LHCN-M2 (cell line): Measurements from ENCODE around the gene ABL2. TPM values are rescaled to one million over a fixed set of nuclear protein-coding genes. Genes with fewer than 3 reads are reported as not detected.
"Not testable (repeated sequence)": the region's sequence is repeated elsewhere in the genome, so short reads cannot be mapped to it uniquely, and the experiment has no call there.

Source experiments
- DNase-seq: peaks from one replicate; pipeline ENCODE4 v3.0.0-alpha.2; 2012; ENCODE audit warnings: low read depth
- total RNA-seq: library from RNA; depleted of rRNA; stranded (reverse); fragments of >200 nt; gene quantifications from 2 replicates; pipeline ENCODE4 v1.2.3, GENCODE V29; 2014

ABL2 gene
- total RNA-seq, 1 experiment from 2014 or later: 61.8 TPM

DNA sequence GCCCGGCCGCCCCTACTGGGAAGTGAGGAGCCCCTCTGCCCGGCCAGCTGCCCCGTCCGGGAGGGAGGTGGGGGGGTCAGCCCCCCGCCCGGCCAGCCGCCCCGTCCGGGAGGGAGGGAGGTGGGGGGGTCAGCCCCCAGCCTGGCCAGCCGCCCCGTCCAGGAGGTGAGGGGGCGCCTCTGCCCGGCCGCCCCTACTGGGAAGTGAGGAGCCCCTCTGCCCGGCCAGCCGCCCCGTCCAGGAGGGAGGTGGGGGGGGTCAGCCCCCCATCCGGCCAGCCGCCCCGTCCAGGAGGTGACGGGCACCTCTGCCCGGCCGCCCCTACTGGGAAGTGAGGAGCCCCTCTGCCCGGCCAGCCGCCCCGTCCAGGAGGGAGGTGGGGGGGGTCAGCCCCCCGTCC is 93.8 kb downstream of the ABL2 start:
- DNase-seq: not testable (repeated sequence)

DNA sequence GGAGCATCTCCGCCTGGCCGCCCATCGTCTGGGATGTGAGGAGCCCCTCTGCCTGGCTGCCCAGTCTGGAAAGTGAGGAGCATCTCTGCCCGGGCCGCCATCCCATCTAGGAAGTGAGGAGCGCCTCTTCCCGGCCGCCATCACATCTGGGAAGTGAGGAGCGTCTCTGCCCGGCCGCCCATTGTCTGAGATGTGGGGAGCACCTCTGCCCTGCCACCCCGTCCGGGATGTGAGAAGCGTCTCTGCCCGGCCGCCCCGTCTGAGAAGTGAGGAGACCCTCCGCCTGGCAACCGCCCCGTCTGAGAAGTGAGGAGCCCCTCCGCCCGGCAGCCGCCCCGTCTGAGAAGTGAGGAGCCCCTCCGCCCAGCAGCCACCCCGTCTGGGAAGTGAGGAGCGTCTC is 94.3 kb downstream of the ABL2 start:
- not testable (repeated sequence) for DNase-seq

DNA sequence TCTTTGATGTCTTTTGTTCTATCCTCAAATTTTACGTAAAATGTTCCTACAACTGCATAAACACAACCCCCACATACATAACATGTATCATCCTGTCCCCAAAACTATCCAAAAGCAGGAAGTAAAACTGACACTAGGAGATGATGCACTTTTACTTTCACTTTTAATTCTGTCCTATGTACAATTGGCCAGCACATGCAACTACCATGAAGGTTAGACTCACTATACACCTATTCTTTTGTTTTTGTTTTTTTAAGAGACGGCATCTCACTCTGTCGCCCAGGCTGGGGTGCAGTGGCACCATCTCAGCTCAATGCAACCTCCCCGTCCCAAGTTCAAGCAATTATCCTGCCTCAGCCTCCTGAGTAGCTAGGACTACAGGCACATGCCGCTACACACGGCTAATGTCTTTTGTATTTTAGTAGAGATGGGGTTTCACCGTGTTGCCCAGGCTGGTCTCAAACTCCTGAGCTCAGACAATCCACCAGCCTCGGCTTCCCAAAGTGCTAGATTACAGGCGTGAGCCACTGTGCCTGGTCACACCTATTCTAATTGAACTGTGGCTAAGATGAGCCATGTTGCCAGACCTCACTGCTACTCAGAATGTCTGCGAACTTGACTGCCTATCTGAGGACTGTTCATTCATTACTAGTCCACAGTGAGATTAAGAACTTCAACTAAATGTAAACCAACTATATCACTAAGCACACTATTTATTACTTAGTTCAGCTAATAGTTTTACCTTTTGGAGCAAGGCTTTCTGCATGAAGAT is 99.6 kb downstream of the ABL2 start:
- DNase-seq: no peak

DNA sequence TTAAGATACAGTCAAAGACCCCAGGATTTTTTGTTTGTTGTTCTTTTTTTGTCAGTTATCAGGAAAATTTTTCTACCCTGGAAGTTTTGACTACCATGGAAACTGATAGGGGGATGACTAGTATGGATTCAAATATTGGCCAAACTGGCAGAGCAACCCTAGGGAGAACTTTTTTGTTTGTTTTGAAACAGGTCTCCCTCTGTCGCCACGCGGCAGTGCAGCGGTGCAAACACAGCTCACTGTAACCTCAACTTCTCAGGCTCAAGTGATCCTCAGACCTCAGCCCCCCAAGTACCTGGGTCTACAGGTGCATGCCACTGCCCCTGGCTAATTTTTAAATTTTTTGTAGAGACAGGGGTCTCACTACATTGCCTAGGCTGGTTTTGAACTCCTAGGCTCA is 101.0 kb downstream of the ABL2 start:
- no peak for DNase-seq

DNA sequence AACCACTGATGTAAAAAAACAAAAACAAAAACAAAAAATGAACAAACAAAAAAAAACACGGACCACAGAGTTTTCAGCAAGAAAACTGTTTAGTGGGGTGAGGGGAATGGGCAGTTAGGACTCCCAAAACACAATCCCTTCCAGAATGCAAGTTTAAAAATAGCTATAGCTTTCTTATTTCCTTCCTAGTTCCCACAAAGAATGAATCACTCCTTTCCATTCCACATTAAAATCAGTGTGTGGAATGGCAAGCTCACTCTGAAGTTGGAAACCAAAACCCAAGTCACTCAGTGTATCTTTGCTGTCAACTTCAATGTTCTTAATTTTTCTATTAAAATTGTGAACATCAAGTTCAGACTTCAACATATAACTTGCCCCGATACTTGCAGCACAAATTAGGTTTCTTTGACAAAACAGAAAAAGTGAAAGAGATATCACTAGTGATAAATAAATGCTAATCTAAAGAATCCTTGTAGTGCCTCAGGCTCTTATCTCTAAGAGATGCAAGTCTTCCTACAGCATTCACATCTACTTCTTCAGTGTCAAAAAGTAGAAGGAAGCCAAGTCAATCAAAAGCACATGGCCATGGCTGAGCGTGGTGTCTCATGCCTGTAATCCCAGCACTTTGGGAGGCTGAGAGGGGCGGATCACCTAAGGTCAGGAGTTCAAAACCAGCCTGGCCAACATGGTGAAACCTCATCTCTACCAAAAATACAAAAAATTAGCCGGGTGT is 102.1 kb downstream of the ABL2 start:
- DNase-seq: peak; percentile 61

DNA sequence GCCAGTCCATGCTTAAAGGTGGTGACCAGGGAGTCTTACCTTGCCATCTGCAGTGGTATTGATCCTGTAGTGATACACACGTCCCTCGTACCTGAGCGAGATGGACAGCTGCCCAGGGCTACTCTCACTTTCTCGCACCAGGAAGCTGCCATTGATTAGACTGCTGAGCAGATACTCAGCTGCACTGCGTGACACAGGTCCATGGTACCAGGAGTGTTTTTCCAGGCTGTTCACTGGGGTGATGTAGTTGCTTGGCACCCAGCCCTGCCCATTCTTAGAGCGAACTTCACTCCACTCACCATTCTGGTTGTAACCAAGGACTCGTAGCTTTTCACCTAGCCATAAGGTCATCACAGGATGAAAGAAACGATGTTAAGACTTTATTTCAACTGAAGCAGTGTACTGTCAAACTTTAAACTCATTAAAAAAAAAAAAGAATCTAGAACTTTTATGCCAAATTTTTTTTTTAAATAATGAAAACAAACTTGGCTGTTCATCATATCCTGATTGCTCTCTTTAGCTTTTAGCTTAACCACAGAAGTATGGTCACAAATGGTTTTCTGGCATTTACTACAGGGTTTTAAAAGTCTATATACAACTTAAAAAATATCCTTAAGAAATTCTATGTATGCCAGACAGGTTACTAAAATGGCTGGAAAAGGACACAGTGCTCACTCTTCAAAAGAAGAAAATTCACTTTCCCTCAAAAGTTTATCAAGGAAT is 103.0 kb downstream of the ABL2 start:
- DNase-seq: no peak

DNA sequence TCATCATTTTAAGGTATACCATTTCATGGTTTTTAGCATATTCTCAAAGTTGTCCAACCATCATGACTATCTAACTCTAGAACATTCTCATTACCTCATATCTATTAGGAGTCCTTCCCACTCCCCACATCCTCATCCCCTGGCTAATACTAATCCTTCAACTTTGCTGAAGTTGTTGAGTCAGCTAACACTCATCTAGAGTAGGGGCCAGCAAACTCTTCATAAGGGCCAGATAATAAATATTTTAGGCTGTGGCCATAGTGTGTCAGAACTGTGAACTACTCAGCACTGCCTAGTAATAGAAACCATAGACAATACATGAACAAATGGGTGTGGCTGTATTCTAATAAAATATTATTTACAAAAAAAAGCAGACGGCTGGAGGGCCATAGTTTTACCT is 104.6 kb downstream of the ABL2 start:
- DNase-seq: peak; percentile 70

DNA sequence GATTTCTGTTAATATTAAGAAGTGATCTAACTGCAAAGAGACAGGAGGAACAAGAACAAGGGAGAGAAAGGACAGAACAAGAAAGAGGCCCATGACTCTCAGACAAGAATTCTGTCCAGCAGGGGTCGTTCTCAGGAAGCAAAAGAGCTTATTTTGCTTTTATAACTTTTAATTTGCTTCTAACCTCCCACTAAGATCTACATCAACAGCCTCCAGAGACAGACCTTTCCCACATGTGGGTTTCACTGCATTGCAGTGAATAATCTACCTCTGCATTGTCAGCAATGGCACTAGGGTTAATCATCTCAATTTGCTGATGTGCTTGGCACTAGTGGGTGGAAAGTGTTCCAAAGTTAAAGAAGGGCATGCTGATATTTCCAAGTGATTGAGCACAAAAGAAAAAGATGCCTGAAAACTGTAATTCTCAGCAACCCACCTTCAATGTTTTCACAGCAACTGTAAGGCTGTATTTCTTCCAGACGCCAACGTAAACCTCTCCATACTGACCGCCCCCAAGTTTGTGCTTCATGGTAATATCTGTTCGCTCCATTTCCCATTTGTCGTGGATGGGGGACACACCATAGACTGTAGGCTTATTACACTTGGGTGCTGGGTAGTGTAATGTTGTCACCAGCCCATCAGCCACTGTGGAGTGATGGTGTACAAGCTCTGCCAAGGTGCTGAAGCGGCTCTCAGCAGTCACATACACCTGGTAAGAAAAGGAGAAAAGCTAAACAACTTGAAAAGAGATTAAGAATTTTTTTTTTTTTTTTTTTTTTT is 108.1 kb downstream of the ABL2 start:
- DNase-seq: peak; percentile 39

DNA sequence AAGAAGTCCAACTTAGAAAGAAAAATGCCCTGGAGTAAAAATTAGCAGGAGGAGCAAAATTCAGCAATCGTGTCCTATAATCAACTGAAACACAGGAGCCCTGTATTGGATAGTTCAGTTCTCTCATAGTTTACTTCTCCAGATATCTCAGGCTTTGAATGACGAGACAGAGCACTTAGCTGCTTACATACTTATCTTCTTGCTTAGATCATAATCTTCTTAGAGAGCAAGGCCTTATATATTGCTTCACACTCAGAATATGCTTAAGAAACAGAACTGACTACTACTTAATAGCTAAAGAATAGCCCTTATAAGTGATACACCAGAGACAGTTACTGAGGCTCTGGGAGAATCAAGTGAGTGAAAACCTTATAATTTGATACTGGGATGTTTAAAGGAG is 108.7 kb downstream of the ABL2 start:
- no peak for DNase-seq

DNA sequence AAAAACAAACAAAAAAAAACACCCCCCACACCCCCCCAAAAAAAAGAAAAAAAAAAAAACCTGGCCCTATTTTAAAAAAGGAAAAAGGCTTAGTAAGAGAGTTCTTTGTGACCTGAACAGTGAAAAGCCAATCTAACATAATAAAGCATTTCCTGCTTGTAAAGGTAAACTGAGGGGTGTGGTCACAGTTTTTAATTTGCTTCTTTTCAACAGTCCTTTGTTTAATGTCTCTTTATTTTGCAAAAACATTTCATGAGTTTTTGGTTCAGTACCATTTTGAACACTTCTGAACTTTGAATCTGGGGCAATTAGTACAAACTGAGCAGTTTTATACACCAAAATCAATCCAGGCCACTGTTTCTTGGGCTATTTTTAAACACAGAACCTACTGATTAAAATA is 110.0 kb downstream of the ABL2 start:
- DNase-seq: no peak

DNA sequence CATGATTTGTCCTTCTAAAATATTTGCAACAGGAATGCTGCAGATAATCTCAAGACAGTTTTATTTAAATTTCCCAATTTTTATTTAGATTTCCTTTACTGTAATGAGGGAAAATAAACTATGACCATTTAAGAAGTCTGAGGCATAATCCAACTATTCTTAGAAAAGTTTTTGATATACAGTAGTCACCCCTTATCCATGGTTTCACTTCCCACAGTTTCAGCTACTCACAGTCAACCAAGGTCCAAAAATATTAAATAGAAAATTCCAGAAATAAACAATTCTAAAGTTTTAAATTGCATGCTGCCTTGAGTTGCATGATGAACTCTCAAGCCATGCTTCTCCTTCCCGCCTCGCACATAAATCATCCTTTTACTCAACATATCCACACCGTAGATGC is 114.3 kb downstream of the ABL2 start:
- no peak for DNase-seq

DNA sequence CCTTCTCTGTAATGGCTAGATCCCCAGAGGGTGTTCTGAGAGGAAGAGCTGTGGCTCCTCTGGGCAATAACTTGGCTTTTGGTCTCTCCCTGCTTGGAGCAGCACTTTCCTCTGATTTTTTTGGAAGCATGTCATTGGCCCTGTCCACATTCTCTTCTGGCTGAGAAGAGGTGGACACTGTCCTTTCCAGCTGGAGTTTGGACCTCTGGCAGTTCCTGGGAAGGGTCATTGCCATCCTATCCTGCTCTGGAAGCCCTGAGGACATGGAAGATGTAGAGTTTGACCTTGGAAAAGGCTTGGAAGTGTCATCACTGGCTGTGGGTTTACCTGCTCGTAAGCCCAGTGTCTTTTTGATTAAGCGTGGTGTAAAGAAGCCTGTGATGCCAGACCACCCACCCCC is 120.8 kb downstream of the ABL2 start:
- no peak for DNase-seq

DNA sequence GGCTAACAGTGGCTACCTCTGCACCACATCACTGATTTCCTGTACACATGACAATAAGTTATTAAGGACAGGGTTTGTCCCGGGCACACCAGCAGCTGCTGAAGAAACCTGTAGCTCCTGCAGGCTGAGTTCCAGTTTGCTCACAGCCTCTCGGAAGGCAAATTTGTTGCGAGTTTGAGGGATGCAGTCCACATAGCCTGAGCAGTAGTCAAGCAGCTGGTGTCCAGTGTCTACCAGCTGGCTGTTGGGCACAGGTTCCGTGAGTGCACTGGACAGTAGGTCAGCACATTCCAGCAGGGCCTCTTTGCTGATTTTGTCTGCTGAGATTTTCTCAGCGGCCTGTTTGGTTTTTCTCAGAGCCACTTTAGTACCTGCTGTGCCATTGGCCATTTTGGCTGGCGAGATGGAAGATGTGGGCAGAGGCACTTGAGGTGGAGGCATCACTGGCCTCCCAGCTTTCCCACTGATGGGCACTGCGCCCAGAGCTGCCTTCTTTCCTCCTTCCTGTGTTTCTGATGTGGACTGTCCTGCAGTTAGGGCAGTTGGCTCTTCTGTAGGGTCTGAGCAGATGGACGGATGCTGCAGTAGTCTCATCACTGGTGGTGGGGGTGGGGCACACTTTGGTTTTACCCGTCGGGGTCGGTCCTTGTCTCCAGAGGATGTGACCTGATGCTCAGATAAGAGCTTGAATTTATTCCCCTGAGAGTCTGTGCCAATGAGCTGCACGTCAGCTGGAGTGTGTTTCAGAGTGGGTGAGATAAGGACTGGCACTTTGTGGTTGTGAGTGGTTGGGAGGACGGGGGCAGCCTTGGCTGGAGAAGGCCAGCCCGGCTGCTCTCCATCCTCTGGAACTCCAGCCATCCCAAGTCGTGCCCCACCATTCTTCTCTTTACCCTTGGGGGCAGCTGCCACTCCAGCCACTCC is 121.5 kb downstream of the ABL2 start:
- DNase-seq: no peak

DNA sequence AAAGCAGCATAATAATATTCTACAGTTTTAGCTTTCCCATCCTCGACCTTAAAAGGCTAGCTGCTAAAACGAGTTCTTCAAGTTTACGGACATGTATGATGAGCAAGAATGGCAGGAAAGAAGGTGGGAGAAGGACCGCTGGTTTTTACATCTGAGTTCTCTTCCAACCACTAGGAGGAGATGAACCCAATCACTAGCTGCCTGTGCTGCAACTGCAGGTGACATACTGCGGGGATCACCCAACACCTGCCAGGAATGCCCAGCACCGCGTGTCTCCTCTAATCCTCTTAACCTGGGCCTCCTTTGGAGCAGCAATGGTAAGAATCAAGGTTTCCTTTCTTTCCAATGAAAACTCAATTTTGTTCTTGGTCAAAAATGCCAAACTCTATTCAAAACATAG is 124.1 kb downstream of the ABL2 start:
- DNase-seq: no peak

DNA sequence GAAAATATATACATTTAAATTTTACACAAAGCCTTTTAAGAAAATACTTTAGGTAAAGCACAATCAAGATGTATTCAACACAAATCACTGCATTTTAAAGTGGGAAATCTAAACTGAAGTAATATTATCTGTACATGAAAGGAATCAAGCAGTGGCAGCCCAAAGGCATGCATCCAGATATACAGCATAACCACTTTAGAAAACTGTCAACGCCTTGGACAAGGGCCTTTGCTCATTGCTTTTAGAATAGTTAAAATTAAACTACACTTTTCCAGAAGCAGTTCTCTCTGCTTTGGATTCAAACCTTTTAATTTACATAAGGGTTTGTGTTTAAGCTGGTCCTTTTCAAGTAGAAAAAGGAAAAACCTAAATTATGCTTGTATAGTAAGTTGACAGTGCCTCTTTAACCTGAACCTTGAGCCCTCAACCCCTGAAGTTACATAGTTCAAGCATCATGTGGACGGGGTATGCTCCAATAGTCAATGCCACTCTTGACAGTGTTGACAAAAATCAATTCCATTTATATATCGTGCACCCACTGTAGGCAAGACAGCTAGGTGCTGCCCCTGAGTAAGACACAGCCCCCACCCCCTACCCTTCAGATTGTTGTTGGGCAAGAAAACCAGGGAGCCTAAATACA is 124.7 kb downstream of the ABL2 start:
- no peak for DNase-seq

DNA sequence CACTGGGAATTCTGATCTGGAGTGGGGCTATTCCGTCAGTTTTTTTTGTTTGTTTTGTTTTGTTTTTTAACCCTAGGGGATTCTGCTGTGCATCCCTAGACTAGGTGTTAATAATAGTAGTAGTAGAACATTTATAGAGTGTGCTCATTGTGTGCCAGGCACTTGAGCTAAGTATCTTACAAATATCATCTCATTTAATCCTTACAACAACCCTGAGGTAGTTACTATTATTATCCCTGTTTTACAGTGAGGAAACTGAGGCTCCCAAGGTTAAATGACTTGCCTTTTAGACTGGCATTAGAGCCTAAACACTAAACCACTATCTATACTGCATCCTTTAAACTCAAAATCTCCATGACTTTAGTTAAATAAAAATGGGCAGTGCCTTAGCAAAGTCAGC is 125.5 kb downstream of the ABL2 start:
- no peak for DNase-seq

DNA sequence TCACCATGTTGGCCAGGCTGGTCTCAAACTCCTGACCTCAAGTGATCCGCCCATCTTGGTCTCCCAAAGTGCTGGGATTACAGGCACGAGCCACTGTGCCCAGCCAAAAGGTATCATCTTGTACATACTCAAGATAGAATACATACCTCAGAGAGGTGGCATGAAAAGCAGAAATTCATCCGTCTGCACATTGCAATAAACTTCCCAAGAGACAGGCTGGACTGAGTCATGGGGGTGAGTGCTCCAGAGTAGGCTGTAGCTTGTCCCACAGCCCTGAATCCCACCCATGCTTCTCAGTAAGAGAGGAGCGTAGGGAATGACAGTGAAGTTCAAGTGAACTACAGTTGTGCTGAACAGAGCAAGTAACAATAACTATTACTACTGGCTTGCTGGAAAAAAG is 127.9 kb downstream of the ABL2 start:
- DNase-seq: no peak

DNA sequence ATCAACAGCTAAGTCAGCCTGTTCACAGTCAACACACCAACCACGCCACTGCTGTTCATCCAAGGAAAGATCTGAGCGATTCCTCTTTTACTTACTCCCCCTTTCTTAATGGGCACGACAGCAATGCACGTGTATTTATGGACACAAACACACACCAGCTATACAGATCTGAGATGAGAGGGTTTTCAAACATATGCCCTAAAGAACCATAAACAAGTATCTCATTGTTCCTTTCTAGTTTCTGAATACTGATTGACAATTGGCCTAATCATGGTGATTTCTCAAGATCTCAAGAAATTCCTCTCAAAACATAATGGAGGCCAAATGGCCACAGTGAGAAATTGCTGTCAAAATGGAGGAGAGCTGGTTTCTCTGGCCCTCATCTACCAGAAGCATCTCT is 129.6 kb downstream of the ABL2 start:
- DNase-seq: no peak

DNA sequence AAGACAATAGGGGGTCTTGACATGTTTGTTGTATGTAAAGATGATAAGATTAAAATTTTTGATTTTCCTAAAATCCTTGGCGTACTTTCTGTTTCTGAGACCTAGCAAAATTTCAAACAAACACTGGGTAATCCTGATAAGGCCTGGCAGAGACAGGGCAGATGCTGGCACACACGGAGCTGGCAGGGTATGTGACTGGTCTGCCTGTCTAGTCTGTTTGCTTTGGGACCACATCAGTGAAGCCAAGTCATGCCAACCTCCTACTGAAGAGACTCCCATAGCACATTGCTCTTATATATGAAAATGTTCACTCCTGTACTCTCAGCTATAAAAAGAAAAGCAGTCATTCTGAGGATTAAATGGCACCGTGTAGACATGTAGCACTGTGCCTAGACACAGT is 133.6 kb downstream of the ABL2 start:
- no peak for DNase-seq

DNA sequence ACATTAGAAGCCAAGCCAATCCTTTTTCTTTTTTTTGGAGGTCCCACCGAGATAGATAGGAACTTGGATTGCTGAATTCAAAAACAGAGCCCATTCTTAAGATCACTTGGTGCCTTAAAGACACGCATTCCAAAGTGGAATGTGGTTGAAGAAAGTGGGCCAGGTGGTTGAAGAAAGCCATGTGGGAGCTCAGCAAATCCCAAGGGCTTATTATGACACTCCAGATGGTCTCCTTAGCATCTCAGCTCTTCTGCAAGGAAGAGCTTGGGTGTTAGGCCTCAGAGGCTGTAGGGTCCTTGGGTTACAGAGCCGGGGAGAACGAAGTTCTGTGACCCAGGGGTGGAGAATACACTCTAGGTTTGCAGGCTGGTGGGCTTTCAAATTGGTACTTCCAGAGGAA is 134.1 kb downstream of the ABL2 start:
- DNase-seq: no peak
